Fibroblast of the aortic adventitia (primary cell): ENCODE measurements around the gene SPRR1A. TPM values are rescaled to one million over a fixed set of nuclear protein-coding genes. Genes with fewer than 3 reads are reported as not detected.

Experiments used
- DNase-seq: peaks from one replicate; pipeline ENCODE4 v3.0.0-alpha.2; 2010; ENCODE audit warnings: low read depth
- H3K4me3 ChIP-seq: 2 replicates; pipeline ENCODE4 v1.5.1; 2011; ENCODE audit warnings: low read depth, mild to moderate bottlenecking, control low read depth, low read length, moderate library complexity
- CTCF ChIP-seq: IDR thresholded peaks from 2 replicates; pipeline ENCODE4 v1.5.1; 2011; ENCODE audit warnings: mild to moderate bottlenecking, low read length, control low read depth, inconsistent platforms; ENCODE audit not compliant: insufficient read depth
- total RNA-seq: library from RNA; depleted of rRNA; stranded (reverse); fragments of >200 nt; gene quantifications from 2 replicates; pipeline ENCODE4 v1.2.3, GENCODE V29; 2012; ENCODE audit warnings: low replicate concordance

Gene SPRR1A
- total RNA-seq, 1 donor, result not detected

- no peak for TF ChIP-seq CTCF
Observed at GRCh38 chr1:152968248-152968647, 15.6 kb upstream of the SPRR1A start.

GRCh38 chr1:152969036-152969435 is 14.8 kb upstream of the SPRR1A start:
- DNase-seq, result no peak
- H3K4me3 ChIP-seq, result no peak overlapping the region
- no peak for TF ChIP-seq CTCF

More at GRCh38 chr1:152968248-152968647, 15.6 kb upstream of the SPRR1A start:
- no peak for DNase-seq
- H3K4me3 ChIP-seq, result no peak overlapping the region

GRCh38 chr1:152970495-152970894 is 13.4 kb upstream of the SPRR1A start, which contains the start of gene SPRR4:
TSS of gene SPRR4 (plus strand) at chr1:152970648. CDS start at chr1:152971891, 1,243 bp downstream.
- no peak for DNase-seq
- H3K4me3 ChIP-seq, result no peak within 1 kb of the TSS
- TF ChIP-seq CTCF, result no peak

GRCh38 chr1:152972196-152972886 is 11.5 kb upstream of the SPRR1A start:
- no peak for DNase-seq
- H3K4me3 ChIP-seq, result no peak overlapping the region
- TF ChIP-seq CTCF, result no peak

GRCh38 chr1:152976688-152977087 is 7.2 kb upstream of the SPRR1A start:
- H3K4me3 ChIP-seq, result no peak overlapping the region
- no peak for TF ChIP-seq CTCF
- DNase-seq, result no peak

- no peak overlapping the region for H3K4me3 ChIP-seq
- TF ChIP-seq CTCF, result no peak
- DNase-seq, result no peak
Observed at GRCh38 chr1:152977614-152978013, 6.3 kb upstream of the SPRR1A start.

GRCh38 chr1:152980676-152981075 is 3.2 kb upstream of the SPRR1A start:
- no peak overlapping the region for H3K4me3 ChIP-seq
- DNase-seq, result no peak
- TF ChIP-seq CTCF, result no peak
